NCI-H2196 treated with DMSO at 0.1 percent for 48 hours (cell line): ENCODE results near the gene SBNO1.
"Not testable (repeated sequence)": the region's sequence is repeated elsewhere in the genome, so short reads cannot be mapped to it uniquely, and the experiment has no call there.

Source experiments
- DNase-seq: peaks from one replicate; lab custom pipeline; 2025; ENCODE audit not compliant: unreplicated experiment; lab: John Stamatoyannopoulos, UW

Gene SBNO1

DNA sequence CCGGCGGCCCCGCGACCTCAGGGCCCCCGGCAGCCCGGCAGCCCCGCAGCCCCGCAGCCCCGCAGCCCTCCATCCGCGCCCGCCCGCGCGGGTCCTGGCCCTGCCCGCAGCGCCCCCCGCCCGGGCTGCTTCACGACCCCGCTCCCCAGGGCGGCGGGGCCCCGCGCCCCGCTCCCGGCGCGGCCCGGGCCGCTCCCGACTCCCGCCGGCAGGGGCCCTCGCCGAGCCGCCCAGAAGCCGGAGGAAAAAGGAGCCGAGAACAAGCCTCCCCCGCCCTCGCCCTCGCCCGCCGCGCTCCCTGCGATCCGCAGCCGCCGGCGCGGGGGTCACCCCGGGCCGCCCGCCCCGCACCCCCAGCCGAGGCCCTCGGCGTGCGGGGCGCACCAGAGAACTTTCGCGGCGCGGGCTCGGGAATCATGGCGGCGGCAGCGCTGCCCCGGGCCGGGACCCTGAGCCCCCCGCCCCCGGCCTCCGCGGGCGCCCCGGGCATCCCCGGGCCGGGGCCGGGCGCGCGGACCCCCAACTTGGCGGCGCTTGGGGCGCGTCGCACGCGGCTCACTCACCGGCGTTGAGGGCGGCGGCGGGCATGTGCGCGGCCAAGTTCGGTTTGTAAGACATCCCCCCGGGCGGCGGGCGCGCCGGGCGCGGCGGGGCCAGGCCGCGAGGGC, 93.5 kb downstream of the SBNO1 start:
- DNase-seq, result peak; percentile 33

DNA sequence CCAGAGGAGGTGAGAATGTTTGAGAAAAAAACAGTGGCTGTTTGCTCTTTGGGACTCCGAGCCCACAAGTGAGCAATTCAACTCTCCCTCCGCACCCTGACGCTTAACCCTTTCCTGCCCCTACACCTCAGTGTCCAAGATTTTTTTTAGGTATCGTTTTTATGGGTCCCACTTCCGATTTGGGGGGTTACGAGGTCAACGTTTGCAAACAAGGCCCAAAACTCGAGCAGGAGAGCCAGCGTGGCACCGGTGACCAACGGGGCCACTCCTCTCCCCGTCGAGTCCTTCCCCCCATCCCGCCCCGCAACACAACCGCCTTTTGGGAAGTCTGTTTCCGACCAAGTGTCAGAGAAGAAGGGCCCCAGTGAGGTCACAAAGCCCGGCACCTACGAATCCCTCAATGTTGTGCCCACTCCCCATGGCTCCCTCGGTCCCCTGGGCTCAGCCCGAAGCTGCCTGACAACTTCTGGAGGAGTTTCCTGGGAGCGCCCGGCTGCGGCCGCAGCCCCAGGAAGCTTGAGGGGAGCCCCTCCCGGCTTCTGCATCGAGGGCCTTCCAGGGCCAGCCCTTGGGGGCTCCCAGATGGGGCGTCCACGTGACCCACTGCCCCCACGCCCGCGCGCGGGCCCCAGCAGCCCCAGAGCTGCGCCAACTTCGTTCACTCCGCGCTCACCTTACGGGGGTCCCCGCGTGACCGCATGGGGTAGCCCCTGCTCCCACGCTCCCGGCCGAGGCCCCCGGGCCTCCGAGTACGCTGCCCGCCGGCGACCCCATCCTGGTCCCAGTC, 94.2 kb downstream of the SBNO1 start:
- no peak for DNase-seq

DNA sequence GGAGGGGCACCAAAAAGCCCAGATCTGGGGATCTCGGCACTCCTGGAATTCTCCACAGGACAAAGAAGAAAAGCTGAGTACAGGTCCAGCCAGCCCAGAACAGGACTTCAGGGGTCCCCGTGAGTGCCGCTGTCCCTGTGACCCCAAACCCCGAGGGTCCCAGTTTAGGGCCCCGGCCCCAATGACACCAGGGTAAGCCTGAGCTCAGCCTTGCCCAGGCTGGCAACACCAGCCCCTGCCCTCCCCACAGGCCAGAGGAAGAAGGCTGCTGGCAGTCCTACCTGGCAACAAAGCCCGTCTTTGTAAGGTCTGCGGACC, 94.8 kb downstream of the SBNO1 start:
- no peak for DNase-seq

DNA sequence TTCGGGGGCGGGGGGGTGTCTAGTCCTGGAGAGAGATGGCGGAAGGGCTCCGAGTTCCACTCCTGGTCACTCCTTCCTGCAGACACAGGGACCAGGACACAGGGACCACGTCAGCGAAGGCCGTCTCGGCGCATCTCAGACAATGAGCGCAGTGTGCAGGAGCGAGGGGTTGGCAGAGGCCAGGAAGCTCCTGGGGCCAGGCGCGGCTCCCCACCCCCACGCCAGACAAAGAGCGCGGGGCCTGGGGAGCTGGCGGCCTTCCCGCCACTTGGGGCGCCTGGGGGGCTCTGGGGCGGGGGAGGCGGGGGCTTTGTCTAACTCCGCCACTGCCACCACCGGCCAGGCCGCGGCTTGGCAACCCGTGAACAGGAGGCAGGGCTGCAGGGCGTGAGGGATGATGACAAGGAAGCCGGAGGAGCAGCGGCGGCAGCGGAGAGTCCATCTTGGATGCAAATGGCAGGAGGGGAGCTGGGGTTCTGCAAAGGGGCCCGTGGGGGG, 95.2 kb downstream of the SBNO1 start:
- DNase-seq, result no peak

DNA sequence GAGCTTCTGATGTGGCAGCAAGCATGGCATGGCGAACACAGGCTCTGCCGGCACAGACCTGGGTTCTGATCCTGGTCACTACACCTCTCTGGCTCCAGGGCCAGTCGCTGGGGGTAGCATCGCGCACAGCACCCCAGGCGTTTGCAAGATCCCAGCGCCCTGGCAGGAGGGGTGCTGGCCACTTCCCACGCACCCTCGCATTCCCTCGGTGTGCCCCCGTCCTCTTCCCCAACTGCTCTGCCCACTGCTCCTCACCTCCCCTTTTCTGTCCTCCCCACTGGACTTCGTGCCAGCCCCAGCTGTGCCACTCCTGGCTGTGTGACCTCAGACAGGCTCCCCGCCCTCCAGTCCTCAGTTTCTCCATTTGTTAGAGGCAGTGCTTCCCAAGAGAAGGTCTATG, 95.8 kb downstream of the SBNO1 start:
- no peak for DNase-seq

DNA sequence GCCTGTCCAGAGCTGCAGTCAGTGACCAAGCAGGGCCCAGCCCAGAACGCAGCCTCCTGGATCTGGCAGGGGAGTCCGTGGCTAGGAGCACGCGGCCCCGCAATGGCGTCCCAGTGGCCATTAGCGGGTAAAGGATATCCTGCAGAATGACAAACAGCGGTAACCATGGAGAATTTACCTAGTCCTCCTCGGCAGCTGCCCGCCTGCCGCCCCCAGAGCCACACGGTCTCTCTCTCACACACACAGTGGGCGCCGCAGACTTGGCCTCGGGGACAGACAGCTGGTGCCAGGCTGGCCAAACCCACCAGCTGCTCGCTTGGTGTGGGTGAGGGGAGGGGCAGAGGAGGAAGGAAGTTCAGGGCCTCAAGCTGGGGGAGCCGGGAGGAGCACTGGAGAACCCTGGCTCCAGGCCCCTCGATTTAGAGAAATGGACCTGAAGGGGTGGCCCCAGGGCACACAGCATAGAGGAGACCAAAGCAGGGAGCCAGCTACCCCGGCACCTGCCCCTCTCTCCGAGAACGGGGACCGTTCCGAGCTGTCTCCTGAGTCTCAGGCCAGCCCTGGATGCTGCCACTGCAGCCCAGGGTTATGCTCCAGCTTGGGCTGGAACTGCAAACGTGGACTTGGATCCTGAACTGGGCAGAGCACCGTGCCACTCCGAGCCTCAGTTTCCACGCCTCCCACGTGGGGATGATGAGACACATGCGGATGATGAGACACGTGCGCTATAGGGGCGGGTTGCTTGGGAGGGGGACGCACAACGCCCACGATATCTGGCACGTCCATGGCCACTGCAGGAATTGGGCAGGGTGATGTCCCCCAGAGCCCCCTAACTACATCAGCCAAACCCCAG, 96.4 kb downstream of the SBNO1 start:
- peak; percentile 23 for DNase-seq

DNA sequence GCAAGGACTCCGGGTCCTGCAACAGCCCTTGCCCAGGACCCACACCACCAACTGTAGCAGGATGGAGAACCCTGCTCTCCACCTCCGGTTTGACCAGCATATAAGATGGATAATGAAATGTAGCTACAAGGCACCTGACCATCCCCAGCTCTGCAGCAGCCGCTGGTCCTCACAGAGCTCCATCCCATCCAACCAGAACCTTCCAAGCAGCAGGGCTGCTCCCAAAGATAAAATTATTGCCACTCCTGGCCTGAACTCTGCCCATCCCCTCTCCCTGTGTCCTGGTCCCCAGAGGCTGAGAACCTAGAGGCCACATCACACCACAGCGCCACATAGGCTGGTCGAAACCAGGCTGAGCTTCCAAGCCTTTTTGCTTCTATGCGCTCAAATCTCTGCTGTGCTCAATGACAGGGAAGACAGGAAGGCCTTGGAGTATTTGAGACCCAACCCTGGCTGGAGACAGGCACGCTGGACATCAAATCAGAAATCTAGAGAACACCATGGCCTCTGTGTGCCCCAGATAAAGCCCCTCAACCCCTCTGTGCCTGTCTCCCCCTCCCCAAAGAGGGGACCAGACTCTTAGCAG, 97.2 kb downstream of the SBNO1 start:
- no peak for DNase-seq

DNA sequence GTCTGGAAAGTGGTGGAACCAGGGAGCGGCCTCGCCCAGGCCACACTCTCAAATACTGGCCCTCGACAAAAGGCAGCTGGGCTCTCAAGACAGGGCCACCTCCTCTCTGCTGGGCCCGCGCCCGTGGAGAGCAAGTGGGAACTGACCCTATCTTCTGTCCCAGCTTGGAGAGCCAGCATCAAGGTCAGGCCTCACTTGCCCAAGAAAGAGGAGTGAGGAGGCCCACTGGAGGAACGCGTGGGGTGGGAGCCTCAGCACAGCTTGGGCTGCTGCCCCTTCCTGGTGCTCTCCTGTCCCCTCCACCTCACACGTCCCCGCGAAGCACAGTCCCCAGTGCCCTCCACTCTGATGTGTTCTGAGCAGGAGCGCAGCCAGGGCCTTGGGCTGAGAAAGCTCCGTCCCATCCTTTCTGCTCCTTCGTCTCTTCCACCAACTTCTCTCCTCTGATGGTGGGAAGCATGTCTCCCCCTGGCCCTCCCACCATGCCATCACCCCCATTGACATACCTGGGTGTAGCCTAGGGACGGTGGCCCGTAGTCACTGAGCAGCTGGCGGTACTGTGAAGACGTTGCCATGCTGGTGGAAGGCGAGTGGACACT, 97.9 kb downstream of the SBNO1 start:
- no peak for DNase-seq

DNA sequence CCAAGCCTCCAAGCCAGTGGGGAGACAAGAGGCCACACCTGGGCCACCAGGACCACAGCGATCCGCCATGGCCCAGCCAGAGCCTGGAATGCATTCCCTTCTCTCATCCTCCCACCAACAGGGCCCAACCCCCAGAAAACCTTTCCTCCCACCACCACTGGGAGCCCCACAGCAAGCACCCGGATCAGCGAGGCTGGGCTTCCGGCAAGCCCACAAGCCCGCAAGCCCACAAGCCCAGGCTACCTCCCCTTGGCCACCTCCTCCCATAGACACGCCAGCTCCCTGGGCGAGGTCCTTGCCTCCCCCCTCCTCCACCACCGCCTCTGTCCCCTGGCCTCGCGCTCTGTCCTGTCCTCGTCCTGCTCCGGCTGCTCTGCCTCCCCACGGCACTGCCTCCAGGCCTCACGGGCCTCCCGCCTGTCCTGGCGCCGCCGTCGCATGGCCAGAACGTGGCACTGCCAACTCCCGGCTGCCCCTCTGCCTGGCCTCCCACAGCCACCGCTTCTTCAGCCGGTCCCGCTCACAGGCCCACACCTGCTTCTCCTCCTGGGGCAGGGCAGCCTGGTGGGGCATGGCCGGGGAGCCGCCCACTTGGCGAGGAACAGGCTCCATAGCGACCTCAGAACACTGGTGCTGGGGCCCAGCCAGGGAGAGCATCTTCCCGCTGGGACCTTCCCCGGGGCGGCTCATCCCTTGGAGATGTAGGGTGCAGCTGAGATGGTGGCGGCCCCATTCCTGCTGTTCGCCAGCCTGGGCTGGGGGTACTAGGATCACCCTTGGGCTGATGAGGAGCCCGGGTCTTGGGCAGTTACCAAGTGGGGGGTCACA, 98.6 kb downstream of the SBNO1 start:
- DNase-seq, result no peak

DNA sequence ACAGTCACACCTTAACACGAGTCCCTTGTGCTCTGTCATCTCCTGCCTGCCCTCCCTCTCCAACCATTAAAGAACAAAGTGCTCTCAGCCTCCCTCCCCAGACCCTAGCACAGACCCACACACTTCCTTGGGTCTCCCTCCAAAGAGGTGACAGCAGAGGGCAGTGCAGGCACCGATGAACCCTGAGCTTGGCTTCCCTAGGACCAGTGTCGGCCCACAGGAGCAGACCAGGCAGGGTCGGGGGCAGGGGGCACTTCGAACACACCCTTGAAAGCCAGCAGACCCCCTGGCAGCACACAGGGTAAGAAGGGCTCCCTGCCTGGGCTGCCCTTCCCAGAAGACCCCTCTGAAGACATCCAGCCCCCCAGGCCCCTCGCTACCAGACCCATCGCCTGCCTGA, 100.0 kb downstream of the SBNO1 start:
- DNase-seq, result no peak

DNA sequence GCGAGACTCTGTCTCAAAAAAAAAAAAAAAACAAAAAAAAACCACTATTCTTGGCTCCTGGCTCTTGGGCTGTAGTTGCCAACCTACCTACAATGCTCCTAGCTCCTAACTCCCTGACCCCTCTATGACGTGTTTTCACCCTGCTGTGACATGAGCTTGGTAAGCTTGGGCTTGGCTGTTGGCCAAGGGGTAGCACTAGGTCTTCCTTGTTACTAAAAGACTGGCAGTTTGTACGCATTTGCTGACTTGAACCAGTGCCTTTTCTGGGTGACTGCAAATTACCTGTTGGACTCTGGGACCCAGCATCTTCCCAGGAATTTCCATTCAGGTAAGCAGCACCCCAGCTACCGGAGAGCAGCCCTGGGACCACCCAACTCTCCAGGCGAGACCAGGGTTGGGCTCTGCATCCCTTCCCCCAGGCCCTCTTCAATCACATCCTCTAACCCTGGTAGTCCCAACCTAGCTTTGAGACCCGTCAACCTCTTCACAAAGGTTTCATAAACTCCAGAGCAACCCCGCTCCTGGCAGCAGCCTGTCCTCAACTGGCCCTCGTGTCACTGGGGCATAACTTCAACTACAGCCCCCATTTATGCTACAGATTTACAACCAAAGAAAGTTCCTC, 101.3 kb downstream of the SBNO1 start:
- DNase-seq, result no peak

DNA sequence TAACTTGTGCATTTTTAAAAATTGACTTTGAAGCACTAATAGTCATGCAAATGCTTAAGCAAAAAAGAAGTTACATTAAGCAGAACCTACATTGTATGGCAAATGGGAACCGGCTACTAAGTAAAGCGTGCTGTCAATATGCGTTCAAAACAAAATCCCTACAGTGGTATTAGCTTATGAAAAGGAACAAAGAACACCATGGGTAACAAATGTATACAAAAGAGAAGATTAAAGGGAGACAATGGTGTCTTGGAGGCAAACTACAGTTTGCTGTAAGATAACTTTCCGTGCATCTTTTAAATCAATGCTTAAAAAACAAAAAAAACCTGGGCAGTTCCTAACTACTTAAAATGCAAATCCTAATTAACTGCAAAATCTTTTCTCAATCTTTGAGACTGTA, 103.5 kb downstream of the SBNO1 start:
- DNase-seq, result no peak

DNA sequence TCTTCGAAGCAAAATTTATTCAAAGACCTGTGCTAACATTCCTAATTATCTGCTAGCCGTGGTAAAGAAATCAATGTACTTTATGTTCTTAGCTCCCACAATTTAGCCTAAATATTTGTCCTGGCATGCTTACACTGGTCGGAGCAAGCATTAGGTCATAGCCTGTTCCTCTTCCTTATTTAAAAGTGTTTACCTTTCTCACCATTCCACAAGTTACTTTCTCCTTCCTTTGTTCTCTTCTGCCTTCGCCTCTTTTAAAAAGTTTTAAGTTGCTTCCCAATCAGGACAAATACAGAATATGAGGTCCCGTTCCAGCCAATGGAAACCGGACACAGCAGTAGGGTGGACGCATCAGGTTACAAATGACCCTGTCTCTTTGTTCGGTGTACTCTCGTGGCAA, 104.6 kb downstream of the SBNO1 start:
- DNase-seq, result no peak

DNA sequence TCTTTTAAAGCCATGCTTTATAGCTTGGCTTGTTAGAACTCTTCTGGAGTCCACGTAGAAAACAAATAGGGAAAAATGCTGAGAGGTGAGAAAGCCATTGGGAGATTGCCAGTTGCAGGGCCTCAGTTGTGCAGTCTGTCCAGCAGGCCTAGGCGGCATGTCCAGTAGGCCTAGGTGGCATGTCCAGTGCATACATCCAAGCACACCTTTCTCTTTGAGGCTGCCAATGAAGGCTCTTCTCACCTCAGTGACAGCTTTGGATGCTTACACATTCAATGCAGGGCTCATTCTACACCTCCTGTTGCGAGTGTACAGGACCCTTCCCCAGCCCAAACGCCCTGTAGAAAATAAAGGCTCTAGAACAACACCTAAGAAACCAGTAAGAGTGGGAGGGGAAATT, 106.1 kb downstream of the SBNO1 start:
- no peak for DNase-seq

DNA sequence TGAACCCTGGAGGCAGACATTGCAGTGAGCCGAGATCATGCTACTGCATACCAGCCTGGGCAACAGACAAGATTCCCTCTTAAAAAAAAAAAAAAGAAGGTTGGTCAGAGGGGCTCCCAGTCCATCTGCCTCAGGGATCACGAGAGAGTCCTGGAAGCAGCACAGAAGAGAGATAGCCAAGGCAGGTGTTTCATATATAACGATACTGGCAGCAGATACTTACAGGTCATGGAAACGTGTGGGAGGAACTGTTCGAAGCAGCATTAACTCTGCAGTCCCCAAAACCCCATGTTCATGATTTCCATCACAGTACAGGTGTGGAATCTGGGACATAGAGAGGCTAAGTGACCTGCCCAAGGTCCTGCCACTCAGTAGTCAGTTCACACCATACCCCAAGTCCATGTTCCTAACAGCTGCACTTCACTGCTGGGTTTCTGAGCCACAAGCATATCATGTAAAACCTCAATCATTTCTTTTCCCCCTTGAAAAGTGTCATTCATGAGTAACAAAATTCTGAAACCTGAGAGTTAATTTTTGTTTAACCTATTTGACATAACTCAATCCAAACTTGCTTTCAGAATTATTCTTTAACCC, 109.7 kb downstream of the SBNO1 start:
- no peak for DNase-seq

DNA sequence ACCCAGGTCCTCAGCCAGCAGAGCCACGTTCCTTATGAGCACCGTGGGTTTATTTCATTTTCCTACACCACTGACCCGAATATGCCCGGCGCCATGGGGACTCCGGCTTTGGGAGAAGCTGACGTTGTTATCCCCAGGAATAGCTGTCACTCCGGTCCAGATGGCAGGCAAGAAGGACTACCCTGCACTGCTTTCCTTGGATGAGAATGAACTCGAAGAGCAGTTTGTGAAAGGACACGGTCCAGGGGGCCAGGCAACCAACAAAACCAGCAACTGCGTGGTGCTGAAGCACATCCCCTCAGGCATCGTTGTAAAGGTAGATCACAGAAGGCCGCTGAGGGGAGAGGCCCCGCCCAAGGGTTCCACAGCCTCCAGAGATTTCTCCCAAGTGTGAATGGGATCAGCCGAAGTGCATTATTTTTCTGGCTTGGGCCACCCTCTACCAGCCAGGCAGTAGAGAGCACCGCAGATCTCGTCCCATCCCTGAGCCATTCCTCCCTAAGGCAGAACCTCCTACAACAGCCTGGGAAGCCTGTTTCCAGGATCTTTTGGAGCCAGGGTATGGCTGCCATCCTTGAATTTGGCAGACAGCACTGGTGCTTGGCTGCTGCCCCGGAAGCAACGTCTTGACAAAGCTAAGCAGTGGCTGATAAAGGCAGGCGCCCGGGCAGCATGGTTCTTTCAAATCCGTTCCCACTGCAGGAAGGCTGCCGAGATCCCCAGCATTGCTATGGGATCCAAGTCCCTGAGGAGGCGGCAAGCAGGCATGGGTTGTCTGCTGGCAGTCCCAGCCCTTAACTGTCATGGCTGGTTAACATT, 110.8 kb downstream of the SBNO1 start:
- DNase-seq, result no peak

DNA sequence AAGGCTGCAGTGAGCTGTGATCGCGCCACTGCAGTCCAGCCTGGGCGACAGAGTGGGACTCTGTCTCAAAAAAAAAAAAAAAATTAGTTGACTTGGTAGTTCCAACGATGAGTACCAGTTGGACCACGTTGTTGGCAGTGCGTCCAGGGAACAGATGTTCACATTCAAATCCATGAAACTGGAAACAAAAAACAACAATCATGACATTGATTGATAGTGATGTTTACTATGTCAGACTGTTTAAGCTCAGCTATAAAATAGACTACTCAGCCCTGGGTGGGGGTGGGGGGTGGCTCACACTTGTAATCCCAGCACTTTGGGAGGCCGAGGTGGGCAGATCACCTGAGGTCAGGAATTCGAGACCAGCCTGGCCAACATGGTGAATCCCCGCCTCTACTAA, 112.3 kb downstream of the SBNO1 start:
- not testable (repeated sequence) for DNase-seq

DNA sequence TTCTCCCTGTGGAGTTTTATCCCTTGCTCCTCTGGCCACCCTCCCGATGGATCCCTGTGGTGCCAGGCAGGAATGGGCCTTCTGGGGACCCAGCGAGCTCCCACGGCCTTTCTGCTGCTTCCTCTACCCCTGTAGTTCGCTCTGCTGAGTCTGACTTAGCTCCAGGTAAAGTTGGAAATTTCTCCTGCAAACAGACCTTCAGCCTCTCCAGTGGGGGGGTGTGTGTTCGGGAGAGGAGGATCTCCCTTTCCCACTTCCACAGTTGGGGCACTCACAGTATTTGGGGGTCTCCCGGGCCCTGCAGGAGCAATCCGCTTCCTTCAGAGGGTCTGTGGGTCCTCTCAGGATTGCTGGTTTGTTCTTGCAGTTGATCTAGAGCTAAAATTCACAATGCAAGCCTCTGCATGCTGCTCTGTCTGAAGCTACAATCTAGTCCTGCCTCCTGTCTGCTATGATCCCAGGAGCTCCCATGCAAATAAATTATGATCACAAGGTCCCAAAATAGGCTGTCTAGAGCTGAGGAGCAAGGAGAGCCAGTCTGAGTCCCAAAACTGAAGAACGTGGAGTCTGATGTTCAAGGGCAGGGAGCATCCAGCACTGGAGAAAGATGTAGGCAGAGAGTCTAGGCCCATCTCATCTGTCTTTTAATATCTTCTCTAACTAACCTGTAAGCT, 113.1 kb downstream of the SBNO1 start:
- no peak for DNase-seq
